ENCODE measurements around the gene NTM.

Gene NTM

GRCh38 chr11:131354251-131354701, 16.1 kb upstream of the NTM start:
- no peak overlapping the region for H3K4me3 ChIP-seq (ENCODE audit: low read depth, low read length)
- no peak for DNase-seq (ENCODE audit: low read depth)
- TF ChIP-seq CTCF (IDR thresholded peaks at IDR 0.05; ENCODE audit: low read depth, low read length, missing control alignments), result no peak

GRCh38 chr11:131356206-131356605, 14.2 kb upstream of the NTM start:
- no peak for DNase-seq (ENCODE audit: low read depth)
- TF ChIP-seq CTCF (IDR thresholded peaks at IDR 0.05; ENCODE audit: low read depth, low read length, missing control alignments), result no peak
- no peak overlapping the region for H3K4me3 ChIP-seq (ENCODE audit: low read depth, low read length)

- DNase-seq (ENCODE audit: low read depth), result no peak
- H3K4me3 ChIP-seq (ENCODE audit: low read depth, low read length), result no peak overlapping the region
- no peak for TF ChIP-seq CTCF (IDR thresholded peaks at IDR 0.05; ENCODE audit: low read depth, low read length, missing control alignments)
Observed at GRCh38 chr11:131365329-131365930, 5.0 kb upstream of the NTM start.

GRCh38 chr11:131370901-131371790, 731 bp downstream of the NTM start:
- no peak for TF ChIP-seq CTCF (IDR thresholded peaks at IDR 0.05; ENCODE audit: low read depth, low read length, missing control alignments)
- DNase-seq (ENCODE audit: low read depth), result no peak
- H3K4me3 ChIP-seq (ENCODE audit: low read depth, low read length), result no peak overlapping the region

GRCh38 chr11:131371791-131372104, 1.3 kb downstream of the NTM start:
- TF ChIP-seq CTCF (IDR thresholded peaks at IDR 0.05; ENCODE audit: low read depth, low read length, missing control alignments), result no peak
- DNase-seq (ENCODE audit: low read depth), result no peak
- H3K4me3 ChIP-seq (ENCODE audit: low read depth, low read length), result no peak overlapping the region

- no peak for TF ChIP-seq CTCF (IDR thresholded peaks at IDR 0.05; ENCODE audit: low read depth, low read length, missing control alignments)
- no peak overlapping the region for H3K4me3 ChIP-seq (ENCODE audit: low read depth, low read length)
- no peak for DNase-seq (ENCODE audit: low read depth)
Observed at GRCh38 chr11:131372234-131372962, 2.0 kb downstream of the NTM start.

Data from GM12864 (cell line).